HG02938 (cell line): ENCODE measurements around the gene ATG101.
A peak's percentile ranks its signal among the peaks of the same experiment; 100 is the strongest.

Source experiments
- ATAC-seq: cut with Tn5 transposase; IDR thresholded peaks from one replicate; pipeline ENCODE4 v1.9.1; 2021; ENCODE audit warnings: mild to moderate bottlenecking, moderate library complexity; ENCODE audit not compliant: unreplicated experiment

The ATG101 gene

GRCh38 chr12:52041695-52042123 is 28.1 kb upstream of the ATG101 start:
- ATAC-seq = no peak

GRCh38 chr12:52042706-52043385 is 26.9 kb upstream of the ATG101 start:
- ATAC-seq = no peak

GRCh38 chr12:52043386-52044212 is 26.2 kb upstream of the ATG101 start:
- no peak for ATAC-seq

DNA sequence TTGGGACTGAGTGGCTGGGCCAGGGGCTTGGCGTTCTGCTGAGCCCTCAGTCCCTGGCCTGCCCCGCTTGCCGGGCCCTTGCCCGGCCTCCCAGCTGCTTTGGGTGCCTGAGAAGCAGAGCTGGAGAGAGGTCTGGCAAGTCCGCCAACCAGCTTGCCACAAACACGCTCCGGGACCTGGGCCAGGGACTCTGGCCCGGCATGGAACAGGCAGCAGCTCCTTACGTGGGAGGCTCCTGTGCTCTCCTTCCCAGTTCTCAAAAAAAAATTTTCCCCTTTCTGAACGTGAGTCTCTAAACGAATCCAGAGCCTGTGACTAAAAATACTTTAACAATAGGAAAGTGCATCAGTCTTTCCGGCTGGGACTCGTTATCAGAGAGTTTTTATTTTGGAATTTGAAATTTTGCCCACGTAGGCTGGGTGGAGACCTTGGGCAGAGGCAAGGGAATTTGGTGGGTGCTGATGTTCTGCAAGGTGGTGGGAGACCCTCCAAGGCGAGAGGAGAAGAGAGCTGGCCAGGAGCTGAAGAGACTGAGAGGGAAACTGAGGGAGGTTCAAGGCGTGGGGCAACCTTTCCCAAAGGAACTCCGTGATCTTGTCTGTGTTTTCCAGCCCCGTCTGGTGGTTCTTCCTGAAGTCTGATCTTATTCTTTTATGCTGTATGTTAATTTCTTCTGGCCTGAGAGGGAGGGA is 25.3 kb upstream of the ATG101 start:
- no peak for ATAC-seq

DNA sequence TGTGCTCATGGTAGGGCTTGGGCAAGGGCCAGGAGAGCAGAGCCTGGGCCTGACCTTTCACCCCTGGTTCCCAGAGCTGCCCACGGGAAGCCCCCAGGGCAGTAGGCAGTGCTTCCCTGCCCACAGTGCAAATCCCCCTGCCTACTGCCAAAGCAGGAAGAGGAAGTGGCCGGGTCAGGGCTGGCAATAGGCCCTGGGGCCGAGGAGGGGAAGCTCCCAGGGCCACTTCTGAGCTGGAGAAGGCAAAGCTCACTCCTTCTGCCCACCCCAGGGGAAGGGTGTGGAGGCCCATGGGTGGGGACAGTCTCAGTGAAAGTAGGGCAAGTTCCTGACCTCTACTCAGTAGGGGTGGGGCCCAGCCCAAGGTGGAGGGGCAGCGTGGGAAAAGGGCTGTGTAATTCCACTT is 24.0 kb upstream of the ATG101 start:
- no peak for ATAC-seq

- ATAC-seq = no peak
Measured at GRCh38 chr12:52046859-52047258, 22.9 kb upstream of the ATG101 start.

GRCh38 chr12:52049286-52049685 is 20.5 kb upstream of the ATG101 start:
- no peak for ATAC-seq

- no peak for ATAC-seq
Measured at GRCh38 chr12:52049688-52050087, 20.1 kb upstream of the ATG101 start.

- no peak for ATAC-seq
Measured at GRCh38 chr12:52050116-52050757, 19.5 kb upstream of the ATG101 start.

GRCh38 chr12:52050758-52051541 is 18.8 kb upstream of the ATG101 start, which contains the start of gene NR4A1:
NR4A1 (plus strand) TSS chr12:52051442; CDS start chr12:52054329, 2,887 bp downstream.
- ATAC-seq = peak; percentile 63

- ATAC-seq = no peak
Measured at GRCh38 chr12:52052468-52053186, 17.2 kb upstream of the ATG101 start.

- no peak for ATAC-seq
Measured at GRCh38 chr12:52053536-52054209, 16.1 kb upstream of the ATG101 start.

DNA sequence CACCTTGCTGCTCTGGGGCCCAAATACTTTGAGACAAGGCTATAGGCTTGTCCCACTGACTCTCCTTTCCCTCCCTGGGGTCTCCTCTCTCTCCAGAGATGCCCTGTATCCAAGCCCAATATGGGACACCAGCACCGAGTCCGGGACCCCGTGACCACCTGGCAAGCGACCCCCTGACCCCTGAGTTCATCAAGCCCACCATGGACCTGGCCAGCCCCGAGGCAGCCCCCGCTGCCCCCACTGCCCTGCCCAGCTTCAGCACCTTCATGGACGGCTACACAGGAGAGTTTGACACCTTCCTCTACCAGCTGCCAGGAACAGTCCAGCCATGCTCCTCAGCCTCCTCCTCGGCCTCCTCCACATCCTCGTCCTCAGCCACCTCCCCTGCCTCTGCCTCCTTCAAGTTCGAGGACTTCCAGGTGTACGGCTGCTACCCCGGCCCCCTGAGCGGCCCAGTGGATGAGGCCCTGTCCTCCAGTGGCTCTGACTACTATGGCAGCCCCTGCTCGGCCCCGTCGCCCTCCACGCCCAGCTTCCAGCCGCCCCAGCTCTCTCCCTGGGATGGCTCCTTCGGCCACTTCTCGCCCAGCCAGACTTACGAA is 15.4 kb upstream of the ATG101 start:
- ATAC-seq = no peak

DNA sequence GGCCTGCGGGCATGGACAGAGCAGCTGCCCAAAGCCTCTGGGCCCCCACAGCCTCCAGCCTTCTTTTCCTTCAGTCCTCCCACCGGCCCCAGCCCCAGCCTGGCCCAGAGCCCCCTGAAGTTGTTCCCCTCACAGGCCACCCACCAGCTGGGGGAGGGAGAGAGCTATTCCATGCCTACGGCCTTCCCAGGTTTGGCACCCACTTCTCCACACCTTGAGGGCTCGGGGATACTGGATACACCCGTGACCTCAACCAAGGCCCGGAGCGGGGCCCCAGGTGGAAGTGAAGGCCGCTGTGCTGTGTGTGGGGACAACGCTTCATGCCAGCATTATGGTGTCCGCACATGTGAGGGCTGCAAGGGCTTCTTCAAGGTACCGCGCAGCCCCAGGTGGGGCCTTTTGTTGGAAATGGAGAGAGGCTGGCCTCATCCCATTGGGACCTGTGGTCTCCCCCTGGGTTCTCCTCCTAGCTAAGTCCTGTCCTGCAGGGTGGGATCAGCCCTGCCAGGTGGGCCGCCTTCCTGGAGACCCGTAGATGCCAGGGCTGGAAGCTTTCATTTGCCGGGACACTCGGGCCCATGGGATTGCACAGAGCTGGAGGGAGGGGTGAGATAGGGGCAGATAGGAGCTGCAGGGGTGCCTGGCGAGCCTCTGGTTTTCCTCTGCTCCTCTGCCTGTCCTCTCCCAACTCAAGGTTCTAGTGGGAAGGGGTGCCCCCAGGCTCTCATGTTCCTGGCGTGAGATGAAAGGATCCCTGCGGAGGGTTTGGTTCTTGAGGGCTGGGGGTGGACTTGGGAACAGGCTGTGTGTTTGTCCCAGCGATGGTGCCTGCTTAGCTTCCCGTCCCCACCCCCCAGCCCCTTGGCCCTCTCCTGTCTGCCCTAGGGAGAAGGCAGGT is 14.7 kb upstream of the ATG101 start:
- no peak for ATAC-seq

DNA sequence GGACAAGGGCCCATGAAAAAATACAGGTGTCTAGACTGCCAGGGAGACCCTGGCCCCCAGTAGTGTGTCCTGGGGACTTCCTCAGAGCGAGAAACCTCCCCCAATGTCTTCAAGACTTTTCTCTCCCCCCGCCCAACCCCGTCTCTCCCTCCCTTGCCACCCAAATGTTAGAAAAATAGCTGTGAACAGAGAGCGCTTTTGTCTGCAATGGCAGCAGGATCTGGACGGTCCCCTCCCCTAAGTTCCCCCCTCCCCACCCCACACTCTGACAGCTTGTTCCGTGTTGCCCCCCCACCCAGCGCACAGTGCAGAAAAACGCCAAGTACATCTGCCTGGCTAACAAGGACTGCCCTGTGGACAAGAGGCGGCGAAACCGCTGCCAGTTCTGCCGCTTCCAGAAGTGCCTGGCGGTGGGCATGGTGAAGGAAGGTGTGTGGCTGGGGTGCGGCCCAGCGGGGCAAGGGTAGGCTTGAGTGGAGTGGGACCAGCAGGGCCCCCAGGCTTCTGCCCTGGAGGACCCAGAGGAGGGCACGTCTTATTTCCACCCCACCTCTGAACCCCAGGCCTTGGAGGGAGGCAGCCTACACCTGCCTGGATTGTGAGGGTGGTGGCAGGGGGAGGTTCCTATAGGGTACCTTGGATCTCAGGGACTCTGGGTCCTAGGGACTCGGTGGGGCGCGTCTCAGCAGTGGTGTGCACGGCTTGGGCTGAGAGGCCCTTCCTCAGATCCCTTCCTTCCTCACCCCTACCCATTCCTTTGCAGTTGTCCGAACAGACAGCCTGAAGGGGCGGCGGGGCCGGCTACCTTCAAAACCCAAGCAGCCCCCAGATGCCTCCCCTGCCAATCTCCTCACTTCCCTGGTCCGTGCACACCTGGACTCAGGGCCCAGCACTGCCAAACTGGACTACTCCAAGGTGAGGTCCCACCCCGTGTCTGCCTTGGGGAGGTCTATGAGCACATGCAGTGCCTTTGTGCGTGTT is 13.8 kb upstream of the ATG101 start:
- ATAC-seq = no peak

- no peak for ATAC-seq
Measured at GRCh38 chr12:52056801-52057637, 12.8 kb upstream of the ATG101 start.
